ENCODE data around the gene LDHD.

The LDHD gene

GRCh38 chr16:75114179-75114945 is 2.2 kb downstream of the LDHD start:
- no peak for DNase-seq

GRCh38 chr16:75113541-75114121 is 2.9 kb downstream of the LDHD start:
- DNase-seq: no peak

- no peak for DNase-seq
These were observed 3.7 kb downstream of the LDHD start for GRCh38 chr16:75112734-75113491.

- no peak for DNase-seq
These were observed 4.4 kb downstream of the LDHD start for GRCh38 chr16:75111961-75112733.

GRCh38 chr16:75111514-75111940 is 5.1 kb downstream of the LDHD start:
- DNase-seq: no peak

GRCh38 chr16:75110637-75111513 is 5.7 kb downstream of the LDHD start:
- DNase-seq: no peak

GRCh38 chr16:75109732-75110243 is 6.8 kb downstream of the LDHD start:
- DNase-seq: no peak

- DNase-seq: no peak
These were observed 7.5 kb downstream of the LDHD start for GRCh38 chr16:75108792-75109731.

- no peak for DNase-seq
These were observed 9.1 kb downstream of the LDHD start for GRCh38 chr16:75107505-75107904.

- no peak for DNase-seq
These were observed 10.0 kb downstream of the LDHD start for GRCh38 chr16:75106351-75107274.

- no peak for DNase-seq
These were observed 11.1 kb downstream of the LDHD start for GRCh38 chr16:75105306-75106061.

- DNase-seq: no peak
These were observed 11.7 kb downstream of the LDHD start for GRCh38 chr16:75104836-75105235.

- DNase-seq: no peak
These were observed 12.6 kb downstream of the LDHD start for GRCh38 chr16:75103994-75104393.

- DNase-seq: no peak
These were observed 14.0 kb downstream of the LDHD start for GRCh38 chr16:75102595-75102994.

GRCh38 chr16:75101635-75102034 is 14.9 kb downstream of the LDHD start:
- DNase-seq: no peak

- DNase-seq: no peak
These were observed 16.0 kb downstream of the LDHD start for GRCh38 chr16:75100603-75100990.

- no peak for DNase-seq
These were observed 16.6 kb downstream of the LDHD start for GRCh38 chr16:75099738-75100602.

All from activated gamma-delta T cell (primary cell).